GM12874 (cell line): ENCODE measurements around the gene MAD1L1.

ENCODE experiments used
- CTCF ChIP-seq: IDR thresholded peaks from 2 replicates; pipeline ENCODE4 v1.5.1; 2011; ENCODE audit warnings: low read depth, mild to moderate bottlenecking, control low read depth, low read length, moderate library complexity; ENCODE audit not compliant: insufficient read depth

The MAD1L1 gene

GRCh38 chr7:2154831-2155230 lies 77.9 kb downstream of the MAD1L1 start:
- TF ChIP-seq CTCF: no peak

- no peak for TF ChIP-seq CTCF
These were observed 78.6 kb downstream of the MAD1L1 start for GRCh38 chr7:2154121-2154520.

GRCh38 chr7:2152646-2153045 lies 80.1 kb downstream of the MAD1L1 start:
- TF ChIP-seq CTCF: no peak

- no peak for TF ChIP-seq CTCF
These were observed 80.7 kb downstream of the MAD1L1 start for GRCh38 chr7:2151801-2152612.

GRCh38 chr7:2151237-2151636 lies 81.5 kb downstream of the MAD1L1 start:
- TF ChIP-seq CTCF: no peak

GRCh38 chr7:2150445-2150815 lies 82.3 kb downstream of the MAD1L1 start:
- no peak for TF ChIP-seq CTCF

- TF ChIP-seq CTCF: no peak
These were observed 82.9 kb downstream of the MAD1L1 start for GRCh38 chr7:2149672-2150444.
